SH-SY5Y (cell line): ENCODE results near the gene GPRC5B.

Source experiments
- GATA2 ChIP-seq: IDR thresholded peaks from 2 replicates; pipeline ENCODE4 v1.6.1; 2011; ENCODE audit warnings: mild to moderate bottlenecking, low read depth, low read length
- GATA3 ChIP-seq: IDR thresholded peaks from 2 replicates; pipeline ENCODE4 v1.6.1; 2011; ENCODE audit warnings: low read depth, mild to moderate bottlenecking, low read length, moderate library complexity

DNA sequence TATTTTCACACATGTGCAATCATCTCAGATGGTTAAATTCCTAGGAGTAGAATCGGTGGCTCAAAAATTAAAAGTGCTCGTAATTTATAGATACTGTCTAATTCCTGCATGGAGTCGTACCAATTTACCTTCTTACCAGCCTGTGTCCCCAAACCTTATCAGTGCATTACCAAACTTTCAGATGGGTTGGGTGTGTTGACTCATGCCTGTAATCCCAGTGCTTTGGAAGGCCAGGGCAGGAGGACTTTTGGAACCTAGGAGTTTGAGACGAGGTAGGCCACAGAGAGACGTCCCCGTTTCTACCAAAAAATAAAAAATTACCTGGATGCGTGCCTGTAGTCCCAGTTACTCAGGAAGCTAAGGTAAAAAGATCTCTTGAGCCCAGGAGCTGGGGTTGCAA lies 34.5 kb upstream of the GPRC5B start:
- TF ChIP-seq GATA3 (no peak), GATA2 (no peak)
